ENCODE measurements around the gene RAD51B. TPM values are rescaled to one million over a fixed set of nuclear protein-coding genes. Genes with fewer than 3 reads are reported as not detected.

The RAD51B gene
- total RNA-seq, 4 donors from 2014 or later = 8.9 to 30.3 (median 10.4) TPM

DNA sequence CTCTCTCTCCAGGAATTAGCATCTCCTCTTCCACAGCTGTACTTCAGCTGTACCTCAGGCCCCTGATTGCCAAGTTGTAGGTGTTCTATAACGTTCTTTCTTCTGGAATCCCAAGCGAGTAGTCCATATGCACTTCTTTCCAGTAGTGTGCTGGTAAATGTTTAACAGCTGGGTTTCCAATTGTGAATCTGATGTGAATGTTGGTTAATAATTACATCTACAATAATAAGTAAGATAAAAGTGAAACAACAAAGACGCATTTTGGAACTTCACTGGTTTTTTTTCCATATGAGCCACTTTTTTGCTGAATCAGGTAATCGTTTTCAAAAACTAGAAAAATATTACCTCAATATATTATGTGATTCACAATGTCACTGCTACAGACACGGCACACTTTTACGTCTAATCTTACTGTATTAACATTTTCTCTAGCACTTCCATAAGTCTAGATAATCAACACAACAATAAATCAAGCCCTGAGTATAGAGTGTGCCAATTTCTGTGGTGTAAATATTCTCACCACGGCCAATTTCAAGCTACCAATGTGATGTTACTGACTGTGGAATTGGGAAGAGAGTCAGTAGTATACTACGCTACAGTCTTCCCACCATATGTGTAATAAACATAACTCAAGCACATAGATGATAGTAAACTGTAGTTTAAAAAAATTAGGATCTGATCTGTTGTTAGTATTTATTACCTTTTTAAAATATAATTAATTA, 860.3 kb downstream of the RAD51B start:
- TF ChIP-seq, protein P1, sequence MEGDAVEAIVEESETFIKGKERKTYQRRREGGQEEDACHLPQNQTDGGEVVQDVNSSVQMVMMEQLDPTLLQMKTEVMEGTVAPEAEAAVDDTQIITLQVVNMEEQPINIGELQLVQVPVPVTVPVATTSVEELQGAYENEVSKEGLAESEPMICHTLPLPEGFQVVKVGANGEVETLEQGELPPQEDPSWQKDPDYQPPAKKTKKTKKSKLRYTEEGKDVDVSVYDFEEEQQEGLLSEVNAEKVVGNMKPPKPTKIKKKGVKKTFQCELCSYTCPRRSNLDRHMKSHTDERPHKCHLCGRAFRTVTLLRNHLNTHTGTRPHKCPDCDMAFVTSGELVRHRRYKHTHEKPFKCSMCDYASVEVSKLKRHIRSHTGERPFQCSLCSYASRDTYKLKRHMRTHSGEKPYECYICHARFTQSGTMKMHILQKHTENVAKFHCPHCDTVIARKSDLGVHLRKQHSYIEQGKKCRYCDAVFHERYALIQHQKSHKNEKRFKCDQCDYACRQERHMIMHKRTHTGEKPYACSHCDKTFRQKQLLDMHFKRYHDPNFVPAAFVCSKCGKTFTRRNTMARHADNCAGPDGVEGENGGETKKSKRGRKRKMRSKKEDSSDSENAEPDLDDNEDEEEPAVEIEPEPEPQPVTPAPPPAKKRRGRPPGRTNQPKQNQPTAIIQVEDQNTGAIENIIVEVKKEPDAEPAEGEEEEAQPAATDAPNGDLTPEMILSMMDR (IDR thresholded peaks at IDR 0.05) = no peak
- ATAC-seq (ENCODE audit: low FRiP score) (no peak), DNase-seq (ENCODE audit: low spot score) (no peak)

DNA sequence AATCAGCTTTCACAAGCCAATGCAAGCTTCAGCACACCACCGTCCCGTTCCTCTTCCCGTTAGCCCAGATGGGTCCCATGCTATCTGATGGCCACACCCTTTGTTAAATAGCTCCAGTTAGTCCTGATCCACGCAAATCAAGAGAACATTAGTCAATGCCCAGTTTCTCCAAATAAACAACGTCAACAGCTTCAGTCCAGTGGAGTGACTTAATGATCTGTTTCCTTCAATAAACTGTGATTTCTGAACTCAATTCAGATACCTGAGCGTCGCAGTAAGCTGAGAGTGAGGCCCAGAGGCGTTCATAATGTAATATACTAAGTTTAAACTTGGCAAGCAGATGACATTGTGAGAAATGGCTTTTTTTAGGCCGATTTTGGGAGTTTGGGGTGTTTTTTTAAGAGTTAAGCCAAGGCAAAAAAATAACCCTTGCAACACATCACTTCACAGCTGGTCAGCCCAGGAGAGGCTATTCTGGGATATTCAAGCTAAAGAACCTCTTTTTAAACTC, 861.0 kb downstream of the RAD51B start:
- TF ChIP-seq, protein P1 (IDR thresholded peaks at IDR 0.05) = no peak
- DNase-seq (ENCODE audit: low spot score) (no peak), ATAC-seq (ENCODE audit: low FRiP score) (no peak)

DNA sequence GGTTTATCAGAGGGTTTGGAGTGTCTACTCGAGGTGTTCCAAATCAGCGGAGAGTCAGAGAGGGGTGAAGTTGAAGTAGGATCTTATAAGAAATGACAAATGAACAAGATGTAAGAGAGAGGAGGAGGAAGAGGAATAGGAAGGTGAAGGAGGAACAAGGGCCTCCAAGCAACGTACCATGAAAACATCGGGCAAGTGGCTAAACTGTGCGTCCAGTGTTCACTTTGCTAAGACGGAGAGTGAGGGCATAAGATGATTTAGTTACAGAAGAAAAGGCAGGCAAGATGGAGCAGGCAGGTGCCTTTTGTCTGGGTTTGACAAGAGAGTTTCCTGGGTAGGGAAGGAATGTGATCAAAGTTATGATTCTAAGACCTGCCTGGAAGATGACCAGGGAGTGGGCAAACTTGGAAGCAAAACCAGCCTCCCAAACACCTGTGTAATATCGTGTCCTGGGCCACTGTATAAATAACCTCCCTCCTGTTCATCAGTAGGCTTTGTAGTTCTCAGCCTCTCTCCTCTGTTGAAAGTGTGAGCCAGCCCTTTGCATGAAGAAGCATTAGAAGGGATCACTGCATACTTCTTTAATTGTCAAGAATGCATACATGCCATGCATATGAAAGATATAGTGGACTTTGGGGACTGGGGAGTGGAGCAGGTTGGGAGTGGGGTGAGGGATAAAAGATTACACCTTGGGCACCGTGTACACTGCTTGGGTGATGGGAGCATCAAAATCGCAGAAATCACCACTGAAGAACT, 861.9 kb downstream of the RAD51B start:
- TF ChIP-seq, protein P1 (IDR thresholded peaks at IDR 0.05) = no peak
- no peak for ATAC-seq (ENCODE audit: low FRiP score)
- DNase-seq (ENCODE audit: low spot score) = no peak

DNA sequence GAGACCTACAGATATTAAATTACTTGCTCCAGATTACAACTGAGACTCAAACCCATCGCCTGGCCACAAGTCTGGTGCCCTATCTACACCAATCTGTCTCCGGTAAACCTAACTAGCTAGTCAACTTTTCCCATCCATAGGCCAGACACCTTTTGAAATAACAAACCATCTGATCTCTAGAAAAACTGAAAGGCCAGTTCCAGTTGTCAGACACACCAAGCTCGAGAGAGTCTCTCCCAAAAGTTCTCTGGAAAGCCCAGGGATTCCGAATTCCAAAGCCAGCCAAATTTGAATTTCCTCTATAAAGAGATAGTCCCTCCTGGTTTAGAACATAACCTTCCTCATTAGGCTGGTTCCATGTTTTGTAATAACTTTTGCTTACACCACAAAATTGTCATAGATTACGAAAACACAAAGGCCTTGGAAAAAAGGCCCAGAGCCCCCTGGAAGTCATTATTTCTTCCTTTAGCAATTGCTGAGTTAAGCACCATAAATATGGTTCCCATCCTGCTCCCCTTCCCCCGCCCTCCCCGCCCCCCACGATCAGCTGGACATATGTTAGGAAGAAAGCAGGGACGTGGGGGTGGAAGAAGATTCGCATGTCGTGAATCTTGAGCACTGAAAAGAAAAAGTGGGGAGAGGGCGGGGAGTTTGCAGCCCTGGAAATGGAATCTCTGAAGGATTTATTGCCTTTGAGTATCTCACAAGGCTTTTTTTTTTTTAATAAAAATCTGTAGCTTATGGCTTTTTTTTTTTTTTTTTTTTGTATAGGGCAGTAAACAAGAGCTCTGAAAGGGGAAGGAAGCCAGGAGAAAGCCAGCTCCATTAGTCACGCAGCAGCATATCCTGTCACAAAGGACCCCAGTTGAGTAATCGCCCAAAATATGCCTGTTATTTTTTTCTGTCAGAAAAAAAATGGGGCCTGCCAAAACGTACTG, 862.9 kb downstream of the RAD51B start:
- TF ChIP-seq, protein P1 (IDR thresholded peaks at IDR 0.05) = no peak
- DNase-seq (ENCODE audit: low spot score) (no peak), ATAC-seq (ENCODE audit: low FRiP score) (no peak)

DNA sequence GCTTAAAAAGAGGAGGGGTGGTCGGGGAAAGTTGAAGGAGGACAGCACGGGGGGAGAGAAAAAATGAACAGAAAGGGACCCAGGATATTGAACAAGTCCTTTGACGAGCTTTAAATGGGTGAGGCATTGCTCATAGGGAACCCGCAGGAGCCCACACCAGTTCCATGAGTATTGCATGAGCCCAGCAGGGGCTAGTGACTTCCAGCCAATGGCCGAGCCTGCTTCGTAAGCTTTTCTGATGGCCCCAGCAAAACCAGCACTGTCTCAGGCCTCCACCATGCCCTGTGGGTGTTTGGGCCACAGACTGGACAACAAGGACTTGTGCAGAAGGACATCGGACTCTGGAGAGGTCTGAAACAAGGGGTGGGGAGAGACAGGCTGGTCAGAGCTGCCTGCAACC, 863.7 kb downstream of the RAD51B start:
- no peak for ATAC-seq (ENCODE audit: low FRiP score)
- TF ChIP-seq, protein P1 (IDR thresholded peaks at IDR 0.05) = no peak
- DNase-seq (ENCODE audit: low spot score) = no peak

DNA sequence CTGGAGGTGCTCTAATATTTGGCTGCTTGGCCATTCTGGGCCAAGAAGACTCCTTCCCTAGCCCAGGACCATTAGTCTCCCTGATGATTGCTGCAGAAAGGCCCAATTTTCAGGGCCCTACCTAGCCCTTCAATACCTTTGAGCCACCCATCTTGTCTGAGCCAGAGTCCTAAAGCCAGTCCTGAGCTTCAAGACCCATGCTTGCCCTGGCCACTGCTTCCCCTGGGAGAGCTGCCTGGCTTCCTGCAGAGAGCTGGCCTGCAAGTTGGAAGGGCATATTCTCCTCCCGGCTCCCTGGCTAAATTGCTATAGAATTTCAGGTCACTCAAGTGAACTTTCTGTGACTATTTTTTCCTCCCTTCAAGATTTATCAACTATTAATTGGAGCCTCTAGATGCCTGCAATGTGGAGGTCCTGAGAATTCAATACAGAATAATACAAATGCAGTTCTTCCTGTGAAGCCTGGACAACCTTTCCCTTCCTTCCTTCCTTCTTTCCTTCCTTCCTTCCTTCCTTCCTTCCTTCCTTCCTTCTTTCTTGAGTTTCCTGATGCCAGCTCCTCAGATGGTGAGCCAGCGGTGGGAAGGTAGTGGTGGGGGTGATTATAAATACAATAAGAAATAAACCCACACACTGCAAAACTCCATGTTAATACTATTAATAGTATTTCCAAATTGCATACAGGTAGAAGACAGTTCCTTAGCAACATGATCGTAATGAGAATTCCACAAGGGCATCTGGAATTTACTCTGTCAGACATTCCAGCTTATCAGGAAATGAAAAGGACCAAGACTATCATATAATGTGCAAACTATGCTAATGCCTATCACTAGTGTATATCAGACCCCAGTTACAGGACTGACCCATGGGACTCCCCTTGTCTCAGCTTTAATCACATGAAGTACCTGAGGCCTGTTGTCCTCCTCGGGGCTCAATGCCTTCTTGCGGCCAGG, 865.2 kb downstream of the RAD51B start:
- no peak for DNase-seq (ENCODE audit: low spot score)
- TF ChIP-seq, protein P1 (IDR thresholded peaks at IDR 0.05) = no peak
- no peak for ATAC-seq (ENCODE audit: low FRiP score)

Measured in omental fat pad (tissue), 4 donors.